ENCODE measurements around the gene NAA20.
A peak's percentile ranks its signal among the peaks of the same experiment; 100 is the strongest.

The NAA20 gene

DNA sequence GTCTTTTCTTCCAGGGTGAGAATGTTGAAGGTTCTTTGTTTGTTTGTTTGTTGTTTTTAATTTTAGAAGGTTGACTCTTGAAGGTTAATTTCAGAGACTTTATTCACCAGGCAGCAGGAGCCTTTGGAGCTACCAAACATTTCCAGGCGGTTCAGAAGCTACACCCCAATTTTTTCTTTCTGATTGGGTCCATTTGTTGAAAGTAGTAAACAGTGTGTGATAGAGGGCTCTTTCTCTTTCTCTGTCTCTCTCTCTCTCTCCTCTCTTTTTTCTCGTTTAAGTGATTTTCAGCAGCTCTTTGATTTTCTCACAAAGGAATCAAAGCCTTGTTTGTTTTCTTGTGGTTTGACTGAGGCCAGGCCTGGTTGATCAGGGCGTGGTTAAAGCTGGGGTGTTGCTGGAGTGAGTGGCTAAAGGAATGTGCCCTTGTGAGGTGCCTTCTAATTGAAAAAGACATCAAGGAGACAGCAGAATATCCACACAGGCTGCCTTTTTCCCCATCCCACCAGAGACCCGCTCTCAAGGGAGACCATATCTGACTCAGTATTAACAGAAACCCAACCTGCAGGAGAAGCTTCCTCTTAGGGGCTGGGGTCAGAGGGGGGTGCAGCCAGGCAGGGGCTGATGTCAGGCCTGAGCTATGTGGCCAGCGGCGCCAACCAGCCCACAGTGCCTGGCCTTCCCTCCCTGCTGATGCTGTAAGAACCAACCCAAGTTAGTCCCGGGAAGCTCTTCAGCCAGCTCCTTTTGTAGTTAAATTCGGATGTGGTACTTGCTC is 40.4 kb upstream of the NAA20 start:
- Histone ChIP-seq H3K4me3 (IDR thresholded peaks at IDR 0.05; ENCODE audit: insufficient read depth, low read depth, low read length) (no peak overlapping the region), H2AFZ (ENCODE audit: low read depth) (peak overlapping the region; percentile 52), H4K20me1 (ENCODE audit: insufficient read depth) (no peaks in the 10 kb centered on the region), H3K27me3 (ENCODE audit: insufficient read depth, low read depth) (no peaks in the 10 kb centered on the region), H3K36me3 (ENCODE audit: insufficient read depth) (no peaks in the 10 kb centered on the region), H3K27ac (peak overlapping the region; percentile 78), H3K4me1 (ENCODE audit: low read depth, poor library complexity, severe bottlenecking) (peaks cover 68% of the 10 kb centered on the region), H3K9ac (peak overlapping the region; percentile 42; the same call in 1 of the 2 replicates), H3K79me2 (ENCODE audit: insufficient read depth, low read depth) (no peaks in the 10 kb centered on the region), H3K4me2 (peak overlapping the region; percentile 88)
- no peak for TF ChIP-seq CTCF (conservative IDR thresholded peaks at IDR 0.05; ENCODE audit: low read depth, low read length)

DNA sequence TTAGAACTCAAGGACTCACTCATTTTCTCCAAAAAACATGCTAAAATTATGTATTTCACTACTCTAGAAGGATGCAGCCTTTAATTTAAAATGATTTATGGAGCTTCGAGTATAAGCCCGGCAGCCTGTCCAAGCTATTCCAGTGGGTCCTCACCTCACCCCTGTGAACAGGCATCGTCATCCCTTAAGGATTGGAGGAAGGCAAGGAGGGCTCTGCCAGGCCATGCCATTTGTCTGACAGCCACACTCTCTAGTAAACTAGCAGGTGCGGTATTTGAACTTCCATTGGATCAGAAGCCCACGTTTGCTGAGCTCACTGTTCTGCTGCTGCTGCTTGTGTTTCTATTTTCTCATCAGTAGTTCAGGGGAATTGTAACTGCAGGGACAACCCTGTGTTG is 39.8 kb upstream of the NAA20 start:
- Histone ChIP-seq H3K4me1 (ENCODE audit: low read depth, poor library complexity, severe bottlenecking) (peaks cover 68% of the 10 kb centered on the region), H2AFZ (ENCODE audit: low read depth) (peak overlapping the region; percentile 34; the same call in 1 of the 2 replicates), H4K20me1 (ENCODE audit: insufficient read depth) (no peaks in the 10 kb centered on the region), H3K9ac (peak overlapping the region; percentile 42; the same call in 1 of the 2 replicates), H3K27ac (peak overlapping the region; percentile 78), H3K4me3 (IDR thresholded peaks at IDR 0.05; ENCODE audit: insufficient read depth, low read depth, low read length) (no peak overlapping the region), H3K27me3 (ENCODE audit: insufficient read depth, low read depth) (no peaks in the 10 kb centered on the region), H3K79me2 (ENCODE audit: insufficient read depth, low read depth) (no peaks in the 10 kb centered on the region), H3K36me3 (ENCODE audit: insufficient read depth) (no peaks in the 10 kb centered on the region), H3K4me2 (peak overlapping the region; percentile 88)
- no peak for TF ChIP-seq CTCF (conservative IDR thresholded peaks at IDR 0.05; ENCODE audit: low read depth, low read length)

GRCh38 chr20:19978511-19979210 is 38.5 kb upstream of the NAA20 start:
- Histone ChIP-seq H3K4me1 (ENCODE audit: low read depth, poor library complexity, severe bottlenecking) (peaks cover 55% of the 10 kb centered on the region), H3K4me2 (no peak overlapping the region), H3K9ac (no peak overlapping the region), H3K79me2 (ENCODE audit: insufficient read depth, low read depth) (no peaks in the 10 kb centered on the region), H4K20me1 (ENCODE audit: insufficient read depth) (no peaks in the 10 kb centered on the region), H2AFZ (ENCODE audit: low read depth) (no peak overlapping the region), H3K4me3 (IDR thresholded peaks at IDR 0.05; ENCODE audit: insufficient read depth, low read depth, low read length) (no peak overlapping the region), H3K27me3 (ENCODE audit: insufficient read depth, low read depth) (no peaks in the 10 kb centered on the region), H3K27ac (peak overlapping the region; percentile 78; the same call in 1 of the 2 replicates), H3K36me3 (ENCODE audit: insufficient read depth) (no peaks in the 10 kb centered on the region)
- TF ChIP-seq CTCF (conservative IDR thresholded peaks at IDR 0.05; ENCODE audit: low read depth, low read length), result no peak

- Histone ChIP-seq H3K4me3 (IDR thresholded peaks at IDR 0.05; ENCODE audit: insufficient read depth, low read depth, low read length) (no peak overlapping the region), H3K27ac (no peak overlapping the region), H3K4me2 (no peak overlapping the region), H3K27me3 (ENCODE audit: insufficient read depth, low read depth) (no peaks in the 10 kb centered on the region), H3K36me3 (ENCODE audit: insufficient read depth) (no peaks in the 10 kb centered on the region), H3K79me2 (ENCODE audit: insufficient read depth, low read depth) (no peaks in the 10 kb centered on the region), H2AFZ (ENCODE audit: low read depth) (no peak overlapping the region), H4K20me1 (ENCODE audit: insufficient read depth) (no peaks in the 10 kb centered on the region), H3K9ac (no peak overlapping the region), H3K4me1 (ENCODE audit: low read depth, poor library complexity, severe bottlenecking) (peaks cover 32% of the 10 kb centered on the region)
- no peak for TF ChIP-seq CTCF (conservative IDR thresholded peaks at IDR 0.05; ENCODE audit: low read depth, low read length)
Measured at GRCh38 chr20:19981031-19981451, 36.1 kb upstream of the NAA20 start.

Data from KMS-11 (cell line).